GM19463 (cell line): Measurements from ENCODE around the gene AHCTF1.
A peak's percentile ranks its signal among the peaks of the same experiment; 100 is the strongest.
"Not testable (repeated sequence)": the region's sequence is repeated elsewhere in the genome, so short reads cannot be mapped to it uniquely, and the experiment has no call there.

Experiments
- ATAC-seq: cut with Tn5 transposase; IDR thresholded peaks from one replicate; pipeline ENCODE4 v1.9.1; 2021; ENCODE audit warnings: mild to moderate bottlenecking, moderate library complexity; ENCODE audit not compliant: unreplicated experiment

The AHCTF1 gene

DNA sequence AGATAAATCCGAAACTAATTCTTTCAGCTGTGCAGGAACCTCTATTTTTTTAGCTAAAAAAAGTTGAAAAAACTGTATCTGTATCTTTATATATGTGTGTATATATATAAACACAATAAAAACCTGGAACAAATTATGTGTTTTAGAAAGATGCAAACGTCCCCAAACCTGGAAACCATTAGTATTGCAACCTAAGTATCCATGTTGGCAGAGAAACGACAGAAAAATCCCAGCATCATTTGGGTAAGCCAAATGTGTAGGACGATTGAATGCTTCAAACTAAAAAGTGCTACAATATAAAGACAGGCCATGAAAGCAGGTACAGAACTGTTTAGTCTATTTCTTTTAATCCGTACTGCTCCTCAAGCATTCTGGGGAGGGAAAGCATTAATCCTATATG lies 87.9 kb downstream of the AHCTF1 start:
- ATAC-seq: no peak

DNA sequence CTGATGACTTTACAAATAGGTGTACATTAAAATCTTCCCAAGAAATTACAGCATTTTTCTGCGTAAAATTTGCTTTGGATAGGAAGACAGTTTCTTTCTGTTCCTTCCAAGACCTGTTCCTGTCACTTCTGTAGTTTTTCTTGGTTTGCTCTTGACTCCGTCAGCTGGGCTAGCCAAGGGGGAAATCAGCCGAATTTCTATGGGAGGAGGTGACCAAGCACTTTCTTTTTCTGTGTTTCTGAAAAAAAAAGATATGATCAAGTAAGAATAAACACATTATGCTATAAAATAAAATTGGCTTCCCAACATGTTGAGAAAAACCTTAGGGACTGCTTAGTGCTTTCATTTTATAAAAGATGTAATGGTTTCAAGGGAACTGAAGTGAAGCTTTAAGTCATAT lies 91.0 kb downstream of the AHCTF1 start:
- not testable (repeated sequence) for ATAC-seq

DNA sequence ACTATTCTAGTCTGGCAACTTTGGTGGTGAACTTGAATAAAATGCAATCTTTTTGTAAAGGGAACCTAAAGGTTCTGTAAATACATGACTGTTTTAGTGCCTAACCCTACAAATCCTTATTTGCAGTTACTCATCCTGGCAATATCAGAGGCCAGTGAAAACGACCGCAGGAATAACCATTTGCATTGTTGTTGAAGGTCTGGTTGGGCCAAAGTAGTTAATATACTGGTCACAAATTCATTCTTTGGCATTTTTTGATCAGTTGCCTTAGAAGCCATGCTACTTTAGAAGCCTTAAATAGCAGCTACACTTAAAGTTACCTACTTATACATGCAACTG lies 93.7 kb downstream of the AHCTF1 start:
- no peak for ATAC-seq

DNA sequence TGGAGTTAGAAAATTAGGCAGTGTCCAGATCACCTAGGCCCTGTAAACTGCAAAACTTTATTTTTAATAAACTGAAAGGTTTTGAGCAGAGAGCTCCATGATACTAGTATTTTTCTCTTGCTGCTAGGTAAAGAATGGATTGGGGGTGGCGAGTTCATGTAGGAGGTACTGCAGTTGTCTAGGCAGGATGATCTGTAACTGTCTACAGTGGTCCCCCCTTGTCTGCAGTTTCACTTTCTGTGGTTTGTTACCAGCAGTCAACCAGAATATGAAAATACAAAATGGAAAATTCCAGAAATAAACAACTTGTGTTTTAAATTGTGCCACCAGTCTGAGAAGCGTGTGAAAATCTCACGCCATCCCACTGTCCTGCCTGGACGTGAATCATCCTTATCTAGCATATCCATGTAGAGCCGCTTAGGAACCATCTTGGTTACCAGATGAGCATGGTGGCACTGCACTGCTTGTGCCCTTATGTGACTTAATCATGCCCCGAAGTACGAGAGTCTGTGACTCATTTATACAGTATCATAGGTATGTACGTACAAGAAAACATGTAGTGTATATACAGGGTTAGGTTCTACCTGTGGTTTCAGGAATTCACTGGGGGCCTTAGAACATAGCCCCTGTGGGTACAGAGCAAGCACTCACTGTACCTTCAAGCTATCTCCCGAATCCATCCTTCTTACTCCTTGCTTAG lies 94.2 kb downstream of the AHCTF1 start:
- peak; percentile 87 for ATAC-seq

DNA sequence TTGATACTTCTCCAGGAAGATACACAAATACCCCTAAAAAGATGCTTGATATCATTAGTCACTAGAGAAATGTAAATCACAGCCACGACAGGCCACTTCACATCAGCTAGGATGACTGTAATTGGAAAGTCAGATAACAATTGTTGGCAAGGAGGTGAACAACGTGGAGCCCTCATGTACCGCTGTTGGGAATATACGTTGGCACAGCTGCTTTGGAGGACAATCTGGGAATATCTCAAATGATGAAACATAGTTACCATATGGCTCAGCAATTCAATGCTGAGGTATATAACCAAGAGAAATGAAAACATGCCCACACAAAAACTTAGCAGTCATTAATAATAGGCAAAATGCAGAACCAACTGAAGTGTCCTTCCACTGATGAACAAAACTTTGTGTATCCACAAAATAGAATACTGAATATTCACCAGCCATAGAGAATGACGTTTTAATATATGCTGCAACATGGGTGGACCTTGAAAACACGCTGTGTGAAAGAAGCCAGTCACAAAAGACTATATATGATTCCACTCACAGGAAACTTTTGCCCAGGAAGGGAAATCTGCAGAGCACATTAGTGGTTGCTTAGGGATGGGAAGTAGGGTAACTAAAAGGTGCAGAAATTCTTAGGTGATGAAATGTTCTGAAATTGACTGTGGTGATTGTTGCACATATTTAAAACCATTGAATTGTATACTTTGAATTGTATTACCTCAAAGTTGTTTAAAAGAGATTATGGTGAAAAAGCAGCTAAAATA lies 95.4 kb downstream of the AHCTF1 start:
- no peak for ATAC-seq

DNA sequence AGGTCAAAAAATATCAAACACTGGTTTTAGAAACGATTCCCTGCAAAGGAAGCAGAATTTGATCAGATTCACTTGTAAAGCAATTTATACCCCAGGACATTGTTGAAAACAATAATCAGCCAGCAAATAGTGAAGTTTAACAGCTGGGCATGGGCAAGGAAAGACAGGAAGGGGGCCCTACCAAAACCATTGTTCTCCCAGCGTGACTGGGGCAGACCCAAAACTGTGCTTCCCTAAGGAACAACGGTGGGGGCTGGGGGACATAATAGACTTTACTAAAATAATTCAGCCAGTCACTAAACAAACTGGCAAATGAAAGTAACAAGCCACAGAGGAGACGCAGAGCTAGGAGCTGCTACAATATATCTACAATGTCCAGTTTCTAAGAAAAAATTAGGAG lies 100.2 kb downstream of the AHCTF1 start:
- ATAC-seq: no peak

DNA sequence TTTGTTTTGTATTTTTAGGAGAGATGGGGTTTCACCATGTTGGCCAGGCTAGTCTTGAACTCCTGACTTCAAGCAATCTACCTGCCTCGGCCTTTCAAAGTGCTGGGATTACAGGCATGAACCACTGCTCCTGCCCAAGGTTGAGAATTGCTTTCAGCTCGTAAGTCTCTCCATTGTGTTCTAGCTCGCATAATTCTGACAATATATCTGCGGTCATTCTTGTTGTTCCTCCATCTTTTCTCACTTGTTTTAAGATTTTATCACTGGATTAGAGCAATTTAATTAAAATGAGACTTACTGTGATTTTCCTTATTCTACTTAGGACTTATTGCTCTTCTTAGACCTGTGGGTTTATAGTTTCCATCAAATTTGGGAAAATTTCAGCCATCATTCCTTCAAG lies 102.9 kb downstream of the AHCTF1 start:
- ATAC-seq: no peak

DNA sequence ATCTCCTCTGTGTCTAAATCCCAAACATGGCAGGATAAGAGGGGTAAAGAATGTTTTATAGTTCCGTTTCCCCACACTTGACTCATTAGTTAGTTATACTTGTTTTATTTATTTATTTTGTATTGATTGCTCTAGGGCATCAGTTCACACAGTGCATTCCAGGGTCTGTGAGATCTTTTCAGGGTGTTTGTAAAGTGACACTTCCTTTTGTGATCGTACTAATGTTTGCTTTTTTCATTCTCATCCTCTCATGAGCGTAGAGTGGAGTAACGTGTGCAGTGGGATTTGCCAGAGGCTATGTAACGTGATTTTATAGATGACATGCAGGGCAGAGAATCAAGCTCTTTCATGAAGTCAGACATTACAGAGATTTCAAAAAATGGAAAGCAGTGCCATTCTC lies 104.4 kb downstream of the AHCTF1 start:
- no peak for ATAC-seq

DNA sequence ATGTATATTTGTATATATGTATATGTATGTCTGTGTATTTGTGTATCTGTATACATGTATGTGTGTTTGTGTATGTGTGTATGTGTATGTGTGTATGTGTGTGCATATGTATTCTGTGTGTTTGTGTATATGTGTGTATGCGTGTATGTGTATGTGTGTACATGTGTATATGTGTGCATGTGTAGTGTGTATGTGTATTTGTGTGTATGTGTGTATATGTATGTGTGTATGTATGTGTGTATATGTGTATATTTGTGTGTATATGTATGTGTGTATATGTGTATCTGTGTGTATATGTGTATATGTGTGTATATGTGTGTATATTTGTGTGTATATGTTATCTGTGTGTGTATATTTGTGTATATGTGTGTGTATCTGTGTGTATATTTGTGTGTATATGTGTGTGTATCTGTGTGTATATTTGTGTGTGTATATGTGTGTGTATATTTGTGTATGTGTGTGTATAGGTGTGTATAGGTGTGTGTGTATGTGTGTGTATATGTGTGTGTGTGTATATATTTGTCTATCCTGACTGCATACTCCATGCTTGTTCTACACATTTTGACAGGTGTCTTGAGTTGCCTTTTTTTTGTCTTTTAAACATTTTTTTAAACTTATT lies 106.1 kb downstream of the AHCTF1 start:
- ATAC-seq: no peak

DNA sequence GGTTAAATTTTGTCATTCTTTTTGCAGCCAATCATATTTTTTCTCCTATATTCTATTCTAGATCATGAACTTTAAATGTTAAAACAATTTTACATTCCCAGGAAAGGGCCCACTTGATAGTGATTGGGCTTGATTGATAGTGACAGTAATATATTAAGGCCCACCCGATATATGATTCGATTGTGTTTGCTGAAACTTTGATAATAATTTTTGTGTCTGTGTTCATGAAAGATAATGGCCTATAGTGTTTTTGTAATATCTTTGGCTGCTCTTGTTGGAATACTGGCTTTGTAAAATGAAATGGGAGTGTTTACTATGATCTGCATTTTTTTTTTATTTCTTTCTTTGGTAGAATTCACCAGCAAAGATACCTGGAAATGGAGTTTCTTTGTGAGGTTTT lies 107.2 kb downstream of the AHCTF1 start:
- no peak for ATAC-seq

DNA sequence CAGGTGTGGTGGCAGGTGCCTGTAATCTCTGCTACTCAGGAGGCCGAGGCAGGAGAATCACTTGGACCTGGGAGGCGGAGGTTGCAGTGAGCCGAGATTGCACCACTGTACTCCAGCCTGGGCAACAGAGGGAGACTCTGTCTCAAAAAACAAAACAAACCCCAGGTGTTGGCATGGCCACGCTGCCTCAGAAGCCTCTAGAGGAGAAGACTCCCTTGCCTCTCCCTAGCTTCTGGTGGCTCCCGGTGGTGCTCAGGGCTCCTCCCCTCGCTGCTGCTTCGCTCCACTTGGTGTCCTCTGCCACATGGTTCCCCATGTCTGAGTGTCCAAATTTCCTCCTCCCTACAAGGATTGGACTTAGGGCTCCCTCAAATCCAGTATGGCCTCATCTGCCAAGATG lies 109.6 kb downstream of the AHCTF1 start:
- not testable (repeated sequence) for ATAC-seq

DNA sequence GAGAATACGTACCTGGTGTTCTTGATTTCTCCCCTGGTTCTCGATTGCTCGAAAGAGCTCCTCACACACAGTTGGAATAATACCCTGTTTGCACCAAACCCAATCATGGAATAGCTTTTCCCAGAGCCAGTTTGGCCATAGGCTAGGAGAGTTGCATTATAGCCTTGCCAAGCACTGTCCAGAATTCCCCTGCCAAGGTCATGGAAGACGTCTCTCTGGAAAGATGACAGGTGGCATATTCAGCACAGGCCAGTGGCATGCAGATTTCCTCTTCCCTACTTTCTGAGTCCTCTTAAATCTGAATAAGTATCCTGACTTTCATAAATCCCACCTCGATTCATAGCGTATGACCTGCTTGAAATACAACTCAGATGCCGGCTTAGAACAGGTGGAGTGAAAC lies 111.1 kb downstream of the AHCTF1 start:
- ATAC-seq: no peak

DNA sequence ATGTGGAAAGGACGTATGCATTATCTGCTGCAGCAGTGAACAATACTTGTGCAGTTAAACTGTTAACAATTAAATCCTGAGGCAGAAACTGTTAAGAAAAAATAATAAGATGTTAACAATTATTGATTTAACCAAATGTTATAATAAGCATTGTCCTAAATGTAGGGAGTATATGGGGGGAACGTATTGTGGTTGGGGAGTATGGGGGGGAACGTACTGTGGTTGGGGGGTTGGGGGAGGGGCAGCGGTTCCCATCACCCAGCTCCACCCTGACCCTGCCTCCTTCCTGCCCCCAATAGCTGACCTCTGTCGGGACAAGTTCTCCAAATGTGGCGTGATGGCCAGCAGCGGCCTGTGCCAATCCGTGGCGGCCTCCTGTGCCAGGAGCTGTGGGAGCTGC lies 114.0 kb downstream of the AHCTF1 start:
- not testable (repeated sequence) for ATAC-seq

DNA sequence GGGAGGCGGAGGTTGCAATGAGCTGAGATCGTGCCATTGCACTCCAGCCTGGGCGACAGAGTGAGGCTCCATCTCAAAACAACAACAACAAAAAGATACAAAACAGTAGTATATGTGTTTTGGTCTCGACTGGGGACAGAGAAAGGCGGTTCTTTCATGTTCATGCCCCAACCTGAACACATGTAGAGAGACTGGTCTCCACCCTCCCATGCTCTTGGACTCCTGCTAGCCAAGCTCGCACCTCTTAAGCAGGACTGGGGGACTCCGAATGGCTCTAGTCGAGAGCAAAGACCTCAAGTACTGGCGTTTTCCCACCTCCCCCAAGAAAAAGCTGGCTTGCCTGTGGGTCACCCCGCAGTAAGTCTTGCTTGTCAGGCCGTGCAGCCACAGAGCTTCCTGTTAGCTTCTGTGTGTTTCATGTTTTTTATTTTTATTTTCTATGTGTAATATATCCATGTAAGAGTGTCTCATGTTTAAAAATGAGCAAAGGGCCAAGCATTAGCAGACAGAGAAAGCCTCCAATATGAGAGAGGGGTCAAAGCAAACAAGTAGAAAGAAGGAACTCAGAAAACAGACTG lies 116.0 kb downstream of the AHCTF1 start:
- no peak for ATAC-seq

DNA sequence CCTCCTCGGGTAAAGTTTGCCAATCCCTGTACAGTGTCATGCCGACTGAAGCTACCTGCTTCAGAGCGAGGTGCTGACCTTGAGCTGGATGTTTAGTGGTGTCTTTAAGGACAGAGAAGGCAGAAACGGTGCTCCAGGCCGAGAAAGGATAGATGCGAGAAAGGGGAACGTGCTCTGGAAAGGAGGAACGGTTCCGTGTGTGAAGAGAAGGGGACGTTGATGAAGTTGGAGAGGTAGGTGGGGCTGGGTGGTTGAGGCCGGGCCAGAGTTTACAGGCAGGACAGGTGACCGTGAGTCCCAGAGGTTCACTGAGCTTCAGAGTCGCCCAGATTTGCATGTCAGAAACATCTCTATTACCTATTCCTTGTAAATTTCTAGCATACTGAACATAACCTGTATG lies 116.9 kb downstream of the AHCTF1 start:
- ATAC-seq: no peak

DNA sequence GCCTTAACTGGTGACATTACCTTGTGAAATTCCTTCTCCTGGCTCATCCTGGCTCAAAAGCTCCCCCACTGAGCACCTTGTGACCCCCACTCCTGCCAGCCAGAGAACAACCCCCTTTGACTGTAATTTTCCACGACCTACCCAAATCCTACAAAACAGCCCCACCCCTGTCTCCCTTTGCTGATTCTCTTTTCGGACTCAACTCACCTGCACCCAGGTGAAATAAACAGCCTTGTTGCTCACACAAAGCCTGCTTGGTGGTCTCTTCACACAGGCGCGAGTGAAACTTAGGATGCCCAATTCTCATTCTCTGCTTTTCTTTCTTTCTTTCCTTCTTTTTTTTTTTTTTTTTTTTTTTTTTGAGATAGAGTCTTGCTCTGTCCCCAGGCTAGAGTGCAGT lies 118.4 kb downstream of the AHCTF1 start:
- not testable (repeated sequence) for ATAC-seq

DNA sequence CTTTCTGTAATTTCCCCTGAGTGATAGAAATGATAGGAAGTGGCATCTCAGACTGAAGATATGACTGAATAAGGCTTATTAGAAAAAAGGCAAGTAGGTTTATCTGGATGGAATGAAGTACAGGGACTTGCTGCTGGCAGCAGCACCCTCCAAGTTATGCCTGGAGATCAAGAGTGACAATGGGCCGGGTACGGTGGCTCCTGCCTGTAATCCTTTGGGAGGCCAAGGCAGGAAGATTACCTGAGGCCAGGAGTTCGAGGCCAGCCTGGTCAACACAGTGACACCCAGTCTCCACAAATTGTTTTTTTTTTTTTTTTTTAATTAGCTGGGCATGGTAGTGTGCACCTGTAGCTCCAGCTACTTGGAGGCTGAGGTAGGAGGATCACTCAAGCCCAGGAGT lies 119.8 kb downstream of the AHCTF1 start:
- ATAC-seq: no peak

DNA sequence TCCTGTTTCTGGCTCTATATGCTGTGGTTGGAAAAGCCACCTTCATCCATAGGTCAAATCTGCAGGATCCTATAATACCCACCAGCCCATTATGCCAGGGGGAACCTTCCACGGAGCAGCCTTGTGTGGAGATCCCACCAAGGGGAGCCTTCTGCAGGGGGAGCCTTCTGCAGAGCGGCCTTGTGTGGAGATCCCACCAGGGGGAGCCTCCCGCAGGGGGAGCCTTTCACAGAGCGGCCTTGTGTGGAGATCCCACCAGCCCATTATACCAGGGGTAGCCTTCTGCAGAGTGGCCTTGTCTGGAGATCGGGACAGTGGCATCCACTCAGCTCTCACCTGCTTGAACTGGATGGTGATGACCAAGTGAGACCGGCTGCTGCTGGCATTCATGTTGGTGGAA lies 122.3 kb downstream of the AHCTF1 start:
- ATAC-seq: no peak

DNA sequence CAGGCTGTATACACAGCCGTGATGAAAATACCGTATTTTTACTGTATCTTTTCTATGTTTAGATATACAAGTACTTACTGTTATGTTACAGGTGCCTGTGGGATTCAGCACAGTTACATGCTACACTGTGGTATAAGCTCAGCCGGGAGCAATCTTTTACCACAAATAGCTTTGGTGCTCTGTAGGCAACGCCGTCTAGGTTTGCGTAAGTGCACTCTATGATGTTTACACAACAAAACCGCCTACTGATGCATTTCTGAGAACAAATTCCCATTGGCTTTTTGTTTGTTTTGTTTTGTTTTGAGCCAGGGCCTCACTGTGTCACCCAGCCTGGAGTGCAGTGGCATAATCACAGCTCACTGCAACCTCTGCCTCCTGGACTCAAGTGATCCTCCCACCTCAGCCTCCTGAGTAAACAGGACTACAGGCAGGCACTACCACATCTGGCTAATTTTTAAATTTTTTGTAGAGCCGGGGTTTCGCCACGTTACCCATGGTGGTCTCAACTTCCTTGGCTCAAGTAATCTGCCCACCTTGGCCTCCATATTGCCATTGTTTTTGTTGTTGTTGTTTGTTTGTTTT lies 126.5 kb downstream of the AHCTF1 start:
- no peak for ATAC-seq

DNA sequence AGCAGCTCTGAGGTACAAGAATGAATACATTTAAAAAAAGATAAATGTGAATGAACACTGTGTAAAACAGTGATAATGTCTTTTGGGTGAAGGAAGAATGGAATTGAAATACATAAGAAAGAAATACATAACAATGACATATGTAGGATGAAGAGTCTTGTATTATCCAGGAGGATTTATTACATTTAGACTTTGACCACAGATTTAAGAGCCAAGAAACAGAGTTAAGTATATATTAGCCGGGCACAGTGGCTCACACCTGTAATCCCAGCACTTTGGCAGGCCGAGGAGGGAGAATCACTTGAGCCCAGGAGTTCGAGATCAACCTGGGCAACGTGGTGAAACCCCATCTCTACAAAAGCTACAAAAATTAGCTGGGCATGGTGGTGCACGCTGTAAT lies 127.9 kb downstream of the AHCTF1 start:
- no peak for ATAC-seq

DNA sequence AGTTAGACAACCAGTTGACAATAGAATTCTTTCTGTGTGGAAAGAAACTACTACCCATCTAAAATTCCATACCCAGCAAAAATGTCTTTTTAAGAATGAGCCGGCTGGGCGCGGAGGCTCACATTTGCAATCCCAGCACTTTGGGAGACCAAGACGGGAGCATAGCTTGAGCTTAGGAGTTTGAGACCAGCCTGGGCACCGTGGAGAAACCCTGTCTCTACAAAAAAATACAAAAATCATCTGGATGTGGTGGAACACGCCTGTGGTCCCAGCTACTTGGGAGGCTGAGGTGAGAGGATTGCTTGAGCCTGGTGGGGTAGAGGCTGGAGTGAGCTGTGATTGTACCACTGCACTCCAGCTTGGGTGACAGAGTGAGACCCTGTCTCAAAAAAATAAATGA lies 128.4 kb downstream of the AHCTF1 start:
- ATAC-seq: no peak
